GM12878 (cell line): ENCODE measurements around the gene SLC6A12. TPM values are rescaled to one million over a fixed set of nuclear protein-coding genes. Genes with fewer than 3 reads are reported as not detected.

Source experiments
- ATAC-seq: fragments of 200-7000 bp; cut with Tn5 transposase; 3 replicates; pipeline ENCODE4 v1.9.1; 2020; ENCODE audit warnings: mild to moderate bottlenecking, moderate library complexity
- BruUV-seq: library from RNA; stranded (reverse); fragments of 400-500 nt; replicated peaks from 2 replicates; lab custom pipeline; 2021; lab: Mats Ljungman, UMichigan
- CTCF ChIA-PET: fragments of 300-600 bp; sonication (Branson Sonifier 250); formaldehyde crosslinking; extraction: SDS; loops from one replicate; lab custom pipeline; 2021; ENCODE audit warnings: inconsistent platforms; lab: Yijun Ruan, JAX
- POLR2A ChIA-PET: fragments of 350-600 bp; formaldehyde crosslinking; extraction: SDS; loops from one replicate; lab custom pipeline; 2021; ENCODE audit warnings: inconsistent platforms; lab: Charles Lee
- RAD21 ChIA-PET: fragments of 300-600 bp; sonication (Branson Sonifier 250); formaldehyde crosslinking; loops from one replicate; lab custom pipeline; 2023; ENCODE audit warnings: antibody characterized with exemption; ENCODE audit not compliant: unreplicated experiment; lab: Charles Lee
- SMC1A ChIA-PET: fragments of 300-600 bp; sonication (Branson Sonifier 250); formaldehyde crosslinking; loops from one replicate; lab custom pipeline; 2023; ENCODE audit not compliant: unreplicated experiment, uncharacterized antibody; lab: Charles Lee
- DNase-seq: peaks from one replicate; pipeline ENCODE4 v3.0.0-alpha.2; 2011; ENCODE audit warnings: low read depth, low spot score
- FAIRE-seq: peaks from 3 replicates; lab custom pipeline; 2011; peaks lifted over from hg19 to GRCh38; lab: Jason Lieb, UNC
- H2AFZ ChIP-seq: 2 replicates; pipeline ENCODE4 v1.6.0; 2011; ENCODE audit warnings: low read depth, low read length, control low read depth; ENCODE audit not compliant: control insufficient read depth
- H3K27ac ChIP-seq: 2 replicates; pipeline ENCODE4 v1.5.1; 2011; ENCODE audit warnings: control low read depth; ENCODE audit not compliant: control insufficient read depth, insufficient read depth
- H3K27me3 ChIP-seq, 2 experiments: replicated peaks in 1 of 2; 2 replicates each; pipeline versions ENCODE4 v1.6.0 to v1.6.1; 2011; ENCODE audit warnings: low read length in 1 of 2; ENCODE audit not compliant: control insufficient read depth in 2 of 2, insufficient read depth in 2 of 2
- H3K36me3 ChIP-seq, 2 experiments: 2 replicates each; pipeline ENCODE4 v1.5.1; 2011; ENCODE audit warnings: low read length in 1 of 2; ENCODE audit not compliant: control insufficient read depth in 2 of 2, insufficient read depth in 2 of 2
- H3K4me1 ChIP-seq: 2 replicates; pipeline ENCODE4 v1.6.1; 2011; ENCODE audit warnings: mild to moderate bottlenecking, low read length, moderate library complexity, mixed read lengths; ENCODE audit not compliant: control insufficient read depth, insufficient read depth
- H3K4me2 ChIP-seq: 2 replicates; pipeline ENCODE4 v1.6.0; 2011; ENCODE audit warnings: control low read depth; ENCODE audit not compliant: control insufficient read depth, insufficient read depth
- H3K4me3 ChIP-seq: fragments of 200-600 bp; sonication (generic); 2 replicates; pipeline ENCODE4 v1.5.1; 2016
- H3K79me2 ChIP-seq: 2 replicates; pipeline ENCODE4 v1.6.0; 2011; ENCODE audit warnings: low read length; ENCODE audit not compliant: control insufficient read depth, insufficient read depth
- H3K9ac ChIP-seq: 2 replicates; pipeline ENCODE4 v1.8.0; 2011; ENCODE audit warnings: low read length, control low read depth, mixed read lengths; ENCODE audit not compliant: control insufficient read depth, insufficient read depth
- H3K9me3 ChIP-seq: replicated peaks from 3 replicates; pipeline ENCODE4 v1.5.1; 2011; ENCODE audit warnings: mild to moderate bottlenecking, low read length; ENCODE audit not compliant: control insufficient read depth, insufficient read depth
- H4K20me1 ChIP-seq: 2 replicates; pipeline ENCODE4 v1.6.0; 2011; ENCODE audit not compliant: control insufficient read depth, insufficient read depth
- BMI1 ChIP-seq: fragments of 450-650 bp; IDR thresholded peaks from 2 replicates; pipeline ENCODE4 v1.6.1; 2016; ENCODE audit warnings: mild to moderate bottlenecking, moderate library complexity, borderline replicate concordance
- BRCA1 ChIP-seq: IDR thresholded peaks from 2 replicates; pipeline ENCODE4 v1.6.1; 2011; ENCODE audit warnings: low read depth, low read length, improper control_type of control experiment
- CBFB ChIP-seq: IDR thresholded peaks from 2 replicates; pipeline ENCODE4 v1.6.1; 2016; ENCODE audit warnings: antibody characterized with exemption, low read depth
- EED ChIP-seq: sonication (generic); IDR thresholded peaks from 2 replicates; pipeline ENCODE4 v1.6.1; 2016; ENCODE audit warnings: antibody characterized with exemption, low read depth
- GABPA ChIP-seq: IDR thresholded peaks from 2 replicates; pipeline ENCODE4 v1.6.1; 2014; ENCODE audit warnings: antibody characterized with exemption, low read depth, mild to moderate bottlenecking, inconsistent platforms
- IKZF1 ChIP-seq: fragments of 450-650 bp; conservative IDR thresholded peaks from 2 replicates; pipeline ENCODE4 v1.6.1; 2017; ENCODE audit warnings: antibody characterized with exemption, mild to moderate bottlenecking
- POLR2AphosphoS2 ChIP-seq: IDR thresholded peaks from 2 replicates; pipeline ENCODE4 v1.6.1; 2011; ENCODE audit warnings: low read depth, mild to moderate bottlenecking, low read length, improper control_type of control experiment, moderate library complexity
- RELA ChIP-seq: fragments of 450-650 bp; IDR thresholded peaks from 2 replicates; pipeline ENCODE4 v1.8.0; 2014; ENCODE audit warnings: borderline replicate concordance; ENCODE audit not compliant: partially characterized antibody
- SUZ12 ChIP-seq: fragments of 200-600 bp; sonication (generic); IDR thresholded peaks from one replicate; pipeline ENCODE4 v1.6.1; 2018; ENCODE audit warnings: antibody characterized with exemption, mild to moderate bottlenecking; ENCODE audit not compliant: unreplicated experiment
- WGBS: methylation state at CpG from one replicate; pipeline ENCODE4 v1.1.6; 2016; ENCODE audit warnings: low lambda C conversion rate; ENCODE audit not compliant: insufficient replicate concordance, insufficient coverage; ENCODE audit errors: missing lambda C conversion rate; 5-methylcytosine and 5-hydroxymethylcytosine counted together
- in situ Hi-C: fragments of 300-500 bp; cut with MboI; formaldehyde crosslinking; loops from 9 replicates; pipeline ENCODE4 v1.14.3; 2018; ENCODE audit warnings: mixed read lengths
- intact Hi-C: fragments of 100-400 bp; cut with micrococcal nuclease; formaldehyde crosslinking; loops from one replicate; pipeline ENCODE4 v1.14.2; 2022; ENCODE audit not compliant: unreplicated experiment
- polyA plus RNA-seq, 11 experiments: library from polyadenylated mRNA; depleted of rRNA in 4 of 11; unstranded in 6 of 11; stranded (reverse) in 5 of 11; fragments of >200 nt; fragmentation: Nextera tagmentation in 4 of 11; fragmentation: Illumina TruSeq in 1 of 11; extraction: Ambion mirVana in 4 of 11; extraction: Trizol in 1 of 11; gene quantifications; 1 replicate in 1 of 11; 2 replicates in 10 of 11; pipeline versions ENCODE4 v1.2.1 to v1.2.3, GENCODE V29; 2011 to 2016; ENCODE audit warnings: inconsistent platforms in 2 of 11, missing spikeins in 2 of 11, low read depth in 1 of 11
- total RNA-seq, 4 experiments: library from RNA; depleted of rRNA in 3 of 4; stranded (reverse); fragments of >200 nt in 3 of 4; fragmentation: Illumina TruSeq in 1 of 4; extraction: Trizol in 1 of 4; gene quantifications; 2 replicates each; pipeline versions ENCODE4 v1.2.1 to v1.2.3, GENCODE V29; 2013 to 2021
- TF ChIP-seq, protein P1 (sequence below): fragments of 150-350 bp; IDR thresholded peaks from 2 replicates; pipeline ENCODE4 v1.6.1; 2016; ENCODE audit warnings: low read depth, low read length

Gene SLC6A12
- total and polyA plus RNA-seq, 10 of the 15 experiments (the other 5 are each of a cell fraction or from before 2014, with no cell fraction given), result 0.06 to 0.11 (median 0.07) TPM; not detected in 7

DNA sequence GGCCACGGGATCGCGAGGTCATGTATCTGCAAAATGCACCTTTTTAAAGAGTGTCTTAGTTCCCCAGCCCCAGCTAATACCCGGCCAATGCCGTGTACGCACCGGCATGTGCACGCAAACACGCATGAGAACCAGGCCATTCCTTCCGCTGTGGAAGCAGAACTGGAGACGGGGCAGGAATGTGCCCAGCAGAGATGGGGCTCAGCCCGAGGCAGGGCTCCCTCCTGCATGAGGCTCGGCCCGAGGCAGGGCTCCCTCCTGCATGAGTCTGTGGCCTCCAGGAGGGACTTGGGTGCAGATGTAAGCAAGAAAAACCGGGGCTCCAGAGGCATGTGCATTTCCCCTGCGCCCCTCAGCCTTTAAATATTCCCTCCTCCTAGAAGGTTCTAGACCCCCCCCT lies 38.2 kb downstream of the SLC6A12 start (continued):
- TF ChIP-seq, protein P1, sequence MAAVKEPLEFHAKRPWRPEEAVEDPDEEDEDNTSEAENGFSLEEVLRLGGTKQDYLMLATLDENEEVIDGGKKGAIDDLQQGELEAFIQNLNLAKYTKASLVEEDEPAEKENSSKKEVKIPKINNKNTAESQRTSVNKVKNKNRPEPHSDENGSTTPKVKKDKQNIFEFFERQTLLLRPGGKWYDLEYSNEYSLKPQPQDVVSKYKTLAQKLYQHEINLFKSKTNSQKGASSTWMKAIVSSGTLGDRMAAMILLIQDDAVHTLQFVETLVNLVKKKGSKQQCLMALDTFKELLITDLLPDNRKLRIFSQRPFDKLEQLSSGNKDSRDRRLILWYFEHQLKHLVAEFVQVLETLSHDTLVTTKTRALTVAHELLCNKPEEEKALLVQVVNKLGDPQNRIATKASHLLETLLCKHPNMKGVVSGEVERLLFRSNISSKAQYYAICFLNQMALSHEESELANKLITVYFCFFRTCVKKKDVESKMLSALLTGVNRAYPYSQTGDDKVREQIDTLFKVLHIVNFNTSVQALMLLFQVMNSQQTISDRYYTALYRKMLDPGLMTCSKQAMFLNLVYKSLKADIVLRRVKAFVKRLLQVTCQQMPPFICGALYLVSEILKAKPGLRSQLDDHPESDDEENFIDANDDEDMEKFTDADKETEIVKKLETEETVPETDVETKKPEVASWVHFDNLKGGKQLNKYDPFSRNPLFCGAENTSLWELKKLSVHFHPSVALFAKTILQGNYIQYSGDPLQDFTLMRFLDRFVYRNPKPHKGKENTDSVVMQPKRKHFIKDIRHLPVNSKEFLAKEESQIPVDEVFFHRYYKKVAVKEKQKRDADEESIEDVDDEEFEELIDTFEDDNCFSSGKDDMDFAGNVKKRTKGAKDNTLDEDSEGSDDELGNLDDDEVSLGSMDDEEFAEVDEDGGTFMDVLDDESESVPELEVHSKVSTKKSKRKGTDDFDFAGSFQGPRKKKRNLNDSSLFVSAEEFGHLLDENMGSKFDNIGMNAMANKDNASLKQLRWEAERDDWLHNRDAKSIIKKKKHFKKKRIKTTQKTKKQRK, result no peak
- TF ChIP-seq BRCA1 (no peak), IKZF1 (no peak), RELA (no peak), POLR2AphosphoS2 (no peak), SUZ12 (no peak), GABPA (no peak)
- TF ChIP-seq, all 136 proteins: peak for 0

DNA sequence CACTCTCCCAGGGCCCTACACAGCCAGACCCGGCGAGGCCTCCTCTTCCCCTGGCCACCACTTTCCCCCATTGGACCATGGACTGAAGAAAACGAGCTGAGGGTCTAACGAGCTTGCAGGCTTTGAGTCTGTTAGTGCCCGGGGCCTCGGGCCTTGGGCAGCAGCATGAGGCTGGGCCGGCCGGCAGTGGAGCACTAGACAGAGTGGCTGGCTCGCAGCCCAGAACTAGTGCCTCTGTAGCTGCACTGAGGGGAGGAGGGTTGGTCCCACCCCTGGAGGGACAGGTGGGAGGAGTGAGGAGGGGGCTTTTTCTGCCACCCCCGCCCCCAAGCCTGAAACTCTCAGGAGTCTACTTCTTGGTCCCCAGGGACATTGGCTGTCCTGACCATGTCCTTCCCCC lies 38.7 kb downstream of the SLC6A12 start:
- in situ Hi-C loops, result no loop called here
- H3K4me3 ChIP-seq, result no peak overlapping the region
- H2AFZ ChIP-seq, result no peak overlapping the region
- WGBS, result 51% methylated on average over 9 of the region's 10 CpGs
- no peak for FAIRE-seq
- no peaks in the 10 kb centered on the region for H3K36me3 ChIP-seq
- no peak for DNase-seq
- RAD21 ChIA-PET, result no interaction called here
- no peaks in the 10 kb centered on the region; a peak in 2 of 4 replicates for H3K27me3 ChIP-seq
- no TSS peak for BruUV-seq
- CTCF ChIA-PET, result no interaction called here
- no peak for ATAC-seq
- H3K4me1 ChIP-seq, result no peaks in the 10 kb centered on the region
- no peak overlapping the region for H3K4me2 ChIP-seq
- H4K20me1 ChIP-seq, result no peaks in the 10 kb centered on the region
- H3K79me2 ChIP-seq, result no peaks in the 10 kb centered on the region
- no peak overlapping the region for H3K27ac ChIP-seq
- no peak overlapping the region for H3K9ac ChIP-seq
- no peaks in the 10 kb centered on the region for H3K9me3 ChIP-seq
- SMC1A ChIA-PET, result no interaction called here
- POLR2A ChIA-PET, result no interaction called here
- TF ChIP-seq BMI1, result no peak
- no peak for TF ChIP-seq EED
- TF ChIP-seq CBFB, result no peak
- TF ChIP-seq, all 136 proteins: peak for 0
- intact Hi-C loops, result no loop called here
